Liver (tissue), 9 donors: ENCODE results near the gene RAB4B. TPM values are rescaled to one million over a fixed set of nuclear protein-coding genes. Genes with fewer than 3 reads are reported as not detected.

Source experiments
- DNase-seq: peaks from one replicate; pipeline ENCODE4 v3.0.0-alpha.2; 2017; ENCODE audit warnings: low spot score
- H3K27ac ChIP-seq, 2 donors: one replicate each; pipeline ENCODE4 v1.7.0; 2013; ENCODE audit warnings: inconsistent platforms in 2 of 2, low read length in 2 of 2, control low read depth in 1 of 2, low read depth in 1 of 2, mild to moderate bottlenecking in 1 of 2
- H3K27me3 ChIP-seq, 4 donors: one replicate each; pipeline versions ENCODE4 v1.6.1 to v1.7.0; 2013; ENCODE audit warnings: low read length in 3 of 4, inconsistent platforms in 1 of 4, mild to moderate bottlenecking in 1 of 4, moderate library complexity in 1 of 4; ENCODE audit not compliant: control insufficient read depth in 4 of 4, insufficient read depth in 4 of 4
- H3K36me3 ChIP-seq, 4 donors: one replicate each; pipeline versions ENCODE4 v1.6.1 to v1.7.0; 2013; ENCODE audit warnings: low read length in 3 of 4, mild to moderate bottlenecking in 3 of 4, low read depth in 1 of 4, moderate library complexity in 1 of 4; ENCODE audit not compliant: control insufficient read depth in 4 of 4, insufficient read depth in 3 of 4
- H3K4me1 ChIP-seq, 4 donors: one replicate each; pipeline versions ENCODE4 v1.6.1 to v1.7.0; 2013; ENCODE audit warnings: low read length in 3 of 4, mild to moderate bottlenecking in 3 of 4, moderate library complexity in 1 of 4; ENCODE audit not compliant: control insufficient read depth in 4 of 4, insufficient read depth in 4 of 4
- H3K4me3 ChIP-seq, 3 donors: one replicate each; pipeline versions ENCODE4 v1.6.1 to v1.7.0; 2013; ENCODE audit warnings: low read length in 3 of 3, control low read depth in 1 of 3, low read depth in 1 of 3, mild to moderate bottlenecking in 1 of 3
- H3K9ac ChIP-seq, 2 donors: one replicate each; pipeline ENCODE4 v1.7.0; 2013; ENCODE audit warnings: low read length in 2 of 2, mild to moderate bottlenecking in 2 of 2, moderate library complexity in 2 of 2, control low read depth in 1 of 2, low read depth in 1 of 2
- H3K9me3 ChIP-seq, 4 donors: one replicate each; pipeline versions ENCODE4 v1.6.1 to v1.7.0; 2013; ENCODE audit warnings: low read length in 3 of 4; ENCODE audit not compliant: control insufficient read depth in 4 of 4
- ATF3 ChIP-seq: IDR thresholded peaks from 2 replicates; pipeline ENCODE4 v1.6.1; 2016; ENCODE audit warnings: antibody characterized with exemption
- EGR1 ChIP-seq, 2 donors: IDR thresholded peaks; 2 replicates each; pipeline ENCODE4 v1.6.1; 2016 to 2018; ENCODE audit warnings: antibody characterized with exemption in 2 of 2, low read depth in 2 of 2
- FOXA1 ChIP-seq: IDR thresholded peaks from 2 replicates; pipeline ENCODE4 v1.6.1; 2016; ENCODE audit warnings: antibody characterized with exemption
- FOXA2 ChIP-seq: IDR thresholded peaks from 2 replicates; pipeline ENCODE4 v1.6.1; 2016; ENCODE audit warnings: antibody characterized with exemption
- HNF4A ChIP-seq, 2 donors: conservative IDR thresholded peaks; 2 replicates each; pipeline ENCODE4 v1.6.1; 2016; ENCODE audit warnings: antibody characterized with exemption in 2 of 2, mild to moderate bottlenecking in 2 of 2
- HNF4G ChIP-seq: IDR thresholded peaks from 2 replicates; pipeline ENCODE4 v1.6.1; 2016; ENCODE audit warnings: antibody characterized with exemption
- JUND ChIP-seq, 2 donors: IDR thresholded peaks; 2 replicates each; pipeline ENCODE4 v1.6.1; 2016; ENCODE audit warnings: antibody characterized with exemption in 2 of 2
- NR2F2 ChIP-seq: IDR thresholded peaks from 2 replicates; pipeline ENCODE4 v1.6.1; 2016; ENCODE audit warnings: antibody characterized with exemption
- RAD21 ChIP-seq, 2 donors: IDR thresholded peaks; 2 replicates each; pipeline ENCODE4 v1.6.1; 2016; ENCODE audit warnings: antibody characterized with exemption in 2 of 2, mild to moderate bottlenecking in 2 of 2
- RXRA ChIP-seq, 2 donors: IDR thresholded peaks; 2 replicates each; pipeline ENCODE4 v1.6.1; 2017 to 2018; ENCODE audit warnings: antibody characterized with exemption in 2 of 2, mild to moderate bottlenecking in 1 of 2
- SP1 ChIP-seq: IDR thresholded peaks from 2 replicates; pipeline ENCODE4 v1.6.1; 2018; ENCODE audit warnings: antibody characterized with exemption, mild to moderate bottlenecking
- TAF1 ChIP-seq: conservative IDR thresholded peaks from 2 replicates; pipeline ENCODE4 v1.6.1; 2016; ENCODE audit warnings: antibody characterized with exemption, mild to moderate bottlenecking
- YY1 ChIP-seq: IDR thresholded peaks from 2 replicates; pipeline ENCODE4 v1.6.1; 2016; ENCODE audit warnings: antibody characterized with exemption, mild to moderate bottlenecking
- ZBTB33 ChIP-seq: IDR thresholded peaks from 2 replicates; pipeline ENCODE4 v1.6.1; 2016; ENCODE audit warnings: antibody characterized with exemption
- WGBS: extraction: QIAGEN DNeasy Blood & Tissue Kit; methylation state at CpG from one replicate; pipeline ENCODE4 v1.1.7; 2013; 5-methylcytosine and 5-hydroxymethylcytosine counted together
- polyA plus RNA-seq, 2 donors: library from polyadenylated mRNA; stranded (reverse) in 1 of 2; unstranded in 1 of 2; fragments of 200-250 nt in 1 of 2; fragments of >200 nt in 1 of 2; fragmentation: Nextera tagmentation in 1 of 2; extraction: Ambion mirVana in 1 of 2; gene quantifications; one replicate each; pipeline versions ENCODE4 v1.2.1 to v1.2.3, GENCODE V29; 2013 to 2015
- total RNA-seq, 2 donors: library from RNA; depleted of rRNA; stranded (reverse); fragments of >200 nt; gene quantifications; one replicate each; pipeline ENCODE4 v1.2.3, GENCODE V29; 2014
- TF ChIP-seq, protein P1 (sequence below): fragments of 150-350 bp; IDR thresholded peaks from 2 replicates; pipeline ENCODE4 v1.5.1; 2017; ENCODE audit warnings: improper control_type of control experiment, low read depth, low read length; ENCODE audit not compliant: missing input control
- TF ChIP-seq, protein P2 (sequence below): IDR thresholded peaks from 2 replicates; pipeline ENCODE4 v1.6.1; 2016; ENCODE audit warnings: antibody characterized with exemption
- donor health status: healthy.
- donor health status: healthy.
- donor health status: healthy.
- donor health status: healthy.
- donor health status: healthy.

The RAB4B gene
- total and polyA plus RNA-seq, 4 donors = 5.5 to 16.9 (median 12.9) TPM

DNA sequence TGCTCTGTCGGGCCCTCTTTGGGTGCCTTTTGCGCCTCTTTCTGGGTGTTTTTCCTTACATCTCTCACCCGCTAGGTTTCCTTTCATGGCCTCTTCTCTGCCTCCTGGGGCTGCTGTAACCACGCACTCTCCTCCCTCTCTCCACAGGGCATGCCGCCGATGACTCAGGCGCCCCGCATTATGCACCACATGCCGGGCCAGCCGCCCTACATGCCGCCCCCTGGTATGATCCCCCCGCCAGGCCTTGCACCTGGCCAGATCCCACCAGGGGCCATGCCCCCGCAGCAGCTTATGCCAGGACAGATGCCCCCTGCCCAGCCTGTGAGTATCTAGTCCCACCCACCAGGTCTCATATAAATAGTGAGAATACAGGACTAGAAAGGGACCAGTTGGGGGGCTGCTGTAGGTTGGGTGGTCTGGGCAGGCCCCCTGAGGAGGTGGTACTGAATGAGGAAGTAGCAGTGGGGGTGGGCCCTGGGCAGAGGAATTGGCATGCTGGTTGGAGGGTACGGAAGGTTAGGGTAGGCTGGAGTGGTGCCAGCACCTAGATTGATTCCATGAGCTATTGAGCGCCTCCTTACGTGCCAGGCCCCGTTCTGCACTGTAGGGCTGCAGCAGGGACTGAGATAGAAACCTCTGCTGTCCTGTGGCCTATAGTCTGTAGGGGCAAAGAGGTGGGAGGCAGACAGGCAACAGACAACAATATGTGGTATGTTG is 15.1 kb upstream of the RAB4B start (continued):
- TF ChIP-seq, protein P1, sequence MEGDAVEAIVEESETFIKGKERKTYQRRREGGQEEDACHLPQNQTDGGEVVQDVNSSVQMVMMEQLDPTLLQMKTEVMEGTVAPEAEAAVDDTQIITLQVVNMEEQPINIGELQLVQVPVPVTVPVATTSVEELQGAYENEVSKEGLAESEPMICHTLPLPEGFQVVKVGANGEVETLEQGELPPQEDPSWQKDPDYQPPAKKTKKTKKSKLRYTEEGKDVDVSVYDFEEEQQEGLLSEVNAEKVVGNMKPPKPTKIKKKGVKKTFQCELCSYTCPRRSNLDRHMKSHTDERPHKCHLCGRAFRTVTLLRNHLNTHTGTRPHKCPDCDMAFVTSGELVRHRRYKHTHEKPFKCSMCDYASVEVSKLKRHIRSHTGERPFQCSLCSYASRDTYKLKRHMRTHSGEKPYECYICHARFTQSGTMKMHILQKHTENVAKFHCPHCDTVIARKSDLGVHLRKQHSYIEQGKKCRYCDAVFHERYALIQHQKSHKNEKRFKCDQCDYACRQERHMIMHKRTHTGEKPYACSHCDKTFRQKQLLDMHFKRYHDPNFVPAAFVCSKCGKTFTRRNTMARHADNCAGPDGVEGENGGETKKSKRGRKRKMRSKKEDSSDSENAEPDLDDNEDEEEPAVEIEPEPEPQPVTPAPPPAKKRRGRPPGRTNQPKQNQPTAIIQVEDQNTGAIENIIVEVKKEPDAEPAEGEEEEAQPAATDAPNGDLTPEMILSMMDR = no peak
- TF ChIP-seq ATF3 (no peak), NR2F2 (no peak), RAD21 (IDR thresholded peaks at IDR 0.05) (no peak), RXRA (IDR thresholded peaks at IDR 0.05) (no peak), TAF1 (no peak), FOXA1 (no peak), JUND (IDR thresholded peaks at IDR 0.05) (no peak)

- TF ChIP-seq RAD21 (IDR thresholded peaks at IDR 0.05) = no peak
- no peak for TF ChIP-seq HNF4A (conservative IDR thresholded peaks at IDR 0.05)
- no peak for TF ChIP-seq NR2F2
- TF ChIP-seq YY1 = no peak
- TF ChIP-seq HNF4G = no peak
- TF ChIP-seq TAF1 = no peak
- TF ChIP-seq, protein P2, sequence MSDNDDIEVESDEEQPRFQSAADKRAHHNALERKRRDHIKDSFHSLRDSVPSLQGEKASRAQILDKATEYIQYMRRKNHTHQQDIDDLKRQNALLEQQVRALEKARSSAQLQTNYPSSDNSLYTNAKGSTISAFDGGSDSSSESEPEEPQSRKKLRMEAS = no peak
- no peak for TF ChIP-seq JUND (IDR thresholded peaks at IDR 0.05)
- TF ChIP-seq SP1 = no peak
- TF ChIP-seq FOXA2 = no peak
- TF ChIP-seq EGR1 (IDR thresholded peaks at IDR 0.05; ENCODE audit: low read depth in 2 of 2) = no peak
- TF ChIP-seq RXRA (IDR thresholded peaks at IDR 0.05) = no peak
- TF ChIP-seq, protein P1 = no peak
- TF ChIP-seq FOXA1 = no peak
- peaks cover 35 to 78% (median 64%) of the 10 kb centered on the region in 4 donors for H3K36me3 ChIP-seq
- no peak overlapping the region for H3K27ac ChIP-seq
- peaks cover 0 to 2% (median 0%) of the 10 kb centered on the region in 4 donors for H3K4me1 ChIP-seq
- H3K9ac ChIP-seq = no peak overlapping the region
- no peaks in the 10 kb centered on the region for H3K27me3 ChIP-seq
- WGBS = 95% methylated on average over 7 of the region's 7 CpGs
- no peak for DNase-seq
- H3K4me3 ChIP-seq = no peak overlapping the region
- H3K9me3 ChIP-seq = no peaks in the 10 kb centered on the region
Observed at GRCh38 chr19:40763526-40763925, 14.5 kb upstream of the RAB4B start.

GRCh38 chr19:40763963-40764362 is 14.1 kb upstream of the RAB4B start:
- H3K27me3 ChIP-seq = no peaks in the 10 kb centered on the region
- H3K9me3 ChIP-seq = no peaks in the 10 kb centered on the region
- H3K4me3 ChIP-seq = no peak overlapping the region
- H3K4me1 ChIP-seq = peaks cover 0 to 2% (median 0%) of the 10 kb centered on the region in 4 donors
- H3K9ac ChIP-seq = no peak overlapping the region
- H3K27ac ChIP-seq = no peak overlapping the region
- peaks cover 33 to 75% (median 63%) of the 10 kb centered on the region in 4 donors for H3K36me3 ChIP-seq
- 91% methylated on average over 10 of the region's 10 CpGs for WGBS
- no peak for DNase-seq
- TF ChIP-seq FOXA2 (no peak), FOXA1 (no peak), HNF4A (conservative IDR thresholded peaks at IDR 0.05) (no peak), ZBTB33 (no peak), EGR1 (IDR thresholded peaks at IDR 0.05; ENCODE audit: low read depth in 2 of 2) (no peak), TAF1 (no peak), RXRA (IDR thresholded peaks at IDR 0.05) (no peak)
- TF ChIP-seq, protein P1 = no peak
